Heart right ventricle (tissue), 16 donors: ENCODE results near the gene TMIGD3. TPM values are rescaled to one million over a fixed set of nuclear protein-coding genes. Genes with fewer than 3 reads are reported as not detected.

ENCODE experiments used
- ATAC-seq, 8 donors: fragments of 200-7000 bp; cut with Tn5 transposase; one replicate each; pipeline ENCODE4 v1.9.1; 2020; ENCODE audit warnings: mild to moderate bottlenecking in 8 of 8, moderate library complexity in 8 of 8, moderate number of reproducible peaks in 1 of 8
- DNase-seq, 2 donors: peaks; one replicate each; pipeline ENCODE4 v3.0.0-alpha.2; 2020
- H3K27ac ChIP-seq, 10 donors: fragments of 200-600 bp; sonication (generic) in 2 of 10; one replicate each; pipeline versions ENCODE4 v1.5.0 to v1.8.0; 2020 to 2022; ENCODE audit warnings: mild to moderate bottlenecking in 3 of 10
- H3K27me3 ChIP-seq, 7 donors: fragments of 200-600 bp; one replicate each; pipeline ENCODE4 v1.8.0; 2021 to 2022; ENCODE audit warnings: mild to moderate bottlenecking in 2 of 7
- H3K36me3 ChIP-seq, 9 donors: fragments of 200-600 bp; sonication (generic) in 1 of 9; one replicate each; pipeline versions ENCODE4 v1.5.0 to v1.8.0; 2020 to 2022; ENCODE audit warnings: mild to moderate bottlenecking in 2 of 9
- H3K4me1 ChIP-seq, 9 donors: fragments of 200-600 bp; sonication (generic) in 1 of 9; one replicate each; pipeline versions ENCODE4 v1.5.0 to v1.8.0; 2020 to 2022; ENCODE audit warnings: mild to moderate bottlenecking in 4 of 9
- H3K4me3 ChIP-seq, 10 donors: fragments of 200-600 bp; sonication (generic) in 2 of 10; one replicate each; pipeline versions ENCODE4 v1.5.0 to v1.8.0; 2020 to 2022; ENCODE audit warnings: mild to moderate bottlenecking in 7 of 10, moderate library complexity in 2 of 10
- H3K9me3 ChIP-seq, 11 donors: fragments of 200-600 bp in 10 of 11; sonication (generic) in 2 of 11; one replicate each; pipeline versions ENCODE4 v1.5.0 to v1.8.0; 2013 to 2022; ENCODE audit warnings: mild to moderate bottlenecking in 2 of 11, control low read depth in 1 of 11, moderate library complexity in 1 of 11
- CTCF ChIP-seq, 9 donors: fragments of 200-600 bp; sonication (generic) in 2 of 9; IDR thresholded peaks; one replicate each; pipeline versions ENCODE4 v1.5.0 to v1.8.0; 2021 to 2022; ENCODE audit warnings: antibody characterized with exemption in 9 of 9, mild to moderate bottlenecking in 5 of 9, moderate library complexity in 1 of 9
- WGBS, 2 donors: extraction: QIAGEN DNeasy Blood & Tissue Kit; methylation state at CpG; one replicate each; pipeline ENCODE4 v1.1.7; 2013; ENCODE audit warnings: inconsistent platforms in 1 of 2; 5-methylcytosine and 5-hydroxymethylcytosine counted together
- intact Hi-C, 10 donors: fragments of 100-400 bp; cut with DNase I; formaldehyde crosslinking; loops; one replicate each; pipeline versions ENCODE4 v1.11.1 to v1.14.2; 2022
- polyA plus RNA-seq, 2 donors: library from polyadenylated mRNA; stranded (reverse); fragments of 200-250 nt; gene quantifications; one replicate each; pipeline ENCODE4 v1.2.3, GENCODE V29; 2013
- total RNA-seq, 10 donors: library from RNA; stranded (reverse); fragmentation: NEBNext Ultra II Directional in 3 of 10; extraction: Animal tissue kit (Norgen Biotek cat#: 25700) in 3 of 10; gene quantifications; one replicate each; pipeline versions ENCODE4 v1.2.1 to v1.2.4, GENCODE V29; 2021 to 2023
- donor health status: Arrhythmogenic right ventricular cardiomyopathy.
- donor health status: ischemic (EF 13 %, LVEDD 7.1; RV severe dilation, severe dysfunction).
- donor health status: healthy with polysubstance abuse.
- donor health status: DM: no; HTN: yes; CAD: no.
- donor health status: DM: no; HTN: no; CAD: no.
- donor health status: ischemic (EF 25% LVEDD 6.9; RV normal size, moderate dysfunction).
- donor health status: ischemic (EF 25% LVEDD 5.7; RV mildly dilated, moderate dysfunction).
- donor health status: healthy.
- donor health status: DM: yes; HTN: yes; CAD: no.
- donor health status: Ischemic cardiomyopathy.
- donor health status: ischemic (EF 35%, LVEDD 5.7; RV mildly dilated, moderate dysfunction).
- donor health status: nonischemic (EF 11% LVEDD 7.7; RV severe dilation, severe dysfunction).
- donor health status: DM: yes; HTN: yes; CAD: no.
- donor health status: PGD.
- donor health status: ischemic (EF 29% LVEDD 5.4; RV normal size, mild dysfunction).
- donor health status: nonischemic (EF 23%, LVEDD 6.1; RV moderate dilation, normal function).

Gene TMIGD3
- total and polyA plus RNA-seq, 12 donors = 0.43 to 6.2 (median 1.4) TPM; not detected in 5

GRCh38 chr1:111466480-111466879 is 37.0 kb downstream of the TMIGD3 start:
- intact Hi-C loops = no loop called here
- Histone ChIP-seq H3K4me1 (peaks cover 0 to 28% (median 13%) of the 10 kb centered on the region in 9 donors), H3K27me3 (no peaks in the 10 kb centered on the region), H3K36me3 (peaks cover 0 to 98% (median 26%) of the 10 kb centered on the region in 9 donors), H3K4me3 (no peak overlapping the region), H3K9me3 (no peaks in the 10 kb centered on the region), H3K27ac (peak overlapping the region in 1 of 10 donors; percentile 23)
- ATAC-seq = no peak
- 0 to 1% methylated on average over 1 of the region's 1 CpG for WGBS, 2 donors
- no peak for TF ChIP-seq CTCF (IDR thresholded peaks at IDR 0.05)
- no peak for DNase-seq

GRCh38 chr1:111465754-111466153 is 37.7 kb downstream of the TMIGD3 start:
- H3K36me3 ChIP-seq = peaks cover 0 to 98% (median 31%) of the 10 kb centered on the region in 9 donors
- WGBS, 2 donors = 97 to 100% methylated on average over 2 of the region's 2 CpGs
- peaks cover 0 to 27% (median 13%) of the 10 kb centered on the region in 9 donors for H3K4me1 ChIP-seq
- intact Hi-C loops = no loop called here
- DNase-seq = no peak
- ATAC-seq = no peak
- H3K27me3 ChIP-seq = no peaks in the 10 kb centered on the region
- no peak overlapping the region for H3K4me3 ChIP-seq
- no peaks in the 10 kb centered on the region for H3K9me3 ChIP-seq
- TF ChIP-seq CTCF (IDR thresholded peaks at IDR 0.05) = no peak
- no peak overlapping the region for H3K27ac ChIP-seq

GRCh38 chr1:111463029-111463683 is 40.3 kb downstream of the TMIGD3 start:
- H3K27me3 ChIP-seq = no peaks in the 10 kb centered on the region
- H3K36me3 ChIP-seq = peaks cover 0 to 98% (median 37%) of the 10 kb centered on the region in 9 donors
- no peak overlapping the region for H3K4me3 ChIP-seq
- H3K9me3 ChIP-seq = no peaks in the 10 kb centered on the region
- WGBS, 2 donors = 37 to 56% methylated on average over 4 of the region's 4 CpGs
- peak in 4 of 8 donors; percentile 28 to 43 (median 40) for ATAC-seq
- intact Hi-C loops = no loop called here
- H3K4me1 ChIP-seq = peaks cover 0 to 37% (median 11%) of the 10 kb centered on the region in 9 donors
- TF ChIP-seq CTCF (IDR thresholded peaks at IDR 0.05) = no peak
- no peak for DNase-seq
- peak overlapping the region in 2 of 10 donors; percentile 15 to 16 for H3K27ac ChIP-seq

GRCh38 chr1:111462370-111463028 is 40.9 kb downstream of the TMIGD3 start:
- no peaks in the 10 kb centered on the region for H3K27me3 ChIP-seq
- H3K4me1 ChIP-seq = peaks cover 0 to 32% (median 11%) of the 10 kb centered on the region in 9 donors
- H3K27ac ChIP-seq = peak overlapping the region in 2 of 10 donors; percentile 15 to 16
- H3K4me3 ChIP-seq = no peak overlapping the region
- DNase-seq = no peak
- intact Hi-C loops = no loop called here
- no peaks in the 10 kb centered on the region for H3K9me3 ChIP-seq
- WGBS, 2 donors = 81 to 82% methylated on average over 4 of the region's 4 CpGs
- H3K36me3 ChIP-seq = peaks cover 0 to 98% (median 44%) of the 10 kb centered on the region in 9 donors
- no peak for TF ChIP-seq CTCF (IDR thresholded peaks at IDR 0.05)
- peak in 1 of 8 donors; percentile 17 for ATAC-seq
